ENCODE results near the gene MPP3. TPM values are rescaled to one million over a fixed set of nuclear protein-coding genes. Genes with fewer than 3 reads are reported as not detected.

MPP3 gene
- total RNA-seq: not detected
- total RNA-seq (2013): 1.1 TPM

GRCh38 chr17:43832976-43833829 lies at the start of gene MPP3:
TSS of gene MPP3 (minus strand) at chr17:43833146. CDS start at chr17:43831906, 1,240 bp downstream.
- Mint-ChIP-seq H3K27me3 (ENCODE audit: low read depth in 2 of 2) (peaks cover 24 to 34% of the 10 kb centered on the region in 2 donors), H3K27ac (no peak within 1 kb of the TSS), H3K4me1 (peaks cover 10 to 13% of the 10 kb centered on the region in 2 donors), H3K4me3 (peak within 1 kb of the TSS; percentile 76), H3K9me3 (no peaks in the 10 kb centered on the region), H3K36me3 (no peaks in the 10 kb centered on the region)
- DNase-seq (peak; percentile 27 to 72), ATAC-seq (peak; percentile 80 to 97 (median 94))
- no peaks in the 10 kb centered on the region for H3K36me3 ChIP-seq (ENCODE audit: control insufficient read depth, insufficient read depth, low read length)
- H3K27ac ChIP-seq (ENCODE audit: low read length): no peak within 1 kb of the TSS
- 2% methylated on average over 87 of the region's 87 CpGs for WGBS (ENCODE audit: insufficient coverage)
- no peak for TF ChIP-seq CTCF (IDR thresholded peaks at IDR 0.05)
- intact Hi-C loops (cut with micrococcal nuclease): no loop called here
- H3K4me1 ChIP-seq (ENCODE audit: control insufficient read depth, insufficient read depth, low read length): peaks cover 12% of the 10 kb centered on the region
- H3K27me3 ChIP-seq (ENCODE audit: control insufficient read depth, insufficient read depth, low read length): peaks cover 20% of the 10 kb centered on the region
- no peaks in the 10 kb centered on the region for H3K9me3 ChIP-seq (ENCODE audit: control insufficient read depth, insufficient read depth, low read length)
- H3K4me3 ChIP-seq (ENCODE audit: low read length): peak within 1 kb of the TSS; percentile 41

DNA sequence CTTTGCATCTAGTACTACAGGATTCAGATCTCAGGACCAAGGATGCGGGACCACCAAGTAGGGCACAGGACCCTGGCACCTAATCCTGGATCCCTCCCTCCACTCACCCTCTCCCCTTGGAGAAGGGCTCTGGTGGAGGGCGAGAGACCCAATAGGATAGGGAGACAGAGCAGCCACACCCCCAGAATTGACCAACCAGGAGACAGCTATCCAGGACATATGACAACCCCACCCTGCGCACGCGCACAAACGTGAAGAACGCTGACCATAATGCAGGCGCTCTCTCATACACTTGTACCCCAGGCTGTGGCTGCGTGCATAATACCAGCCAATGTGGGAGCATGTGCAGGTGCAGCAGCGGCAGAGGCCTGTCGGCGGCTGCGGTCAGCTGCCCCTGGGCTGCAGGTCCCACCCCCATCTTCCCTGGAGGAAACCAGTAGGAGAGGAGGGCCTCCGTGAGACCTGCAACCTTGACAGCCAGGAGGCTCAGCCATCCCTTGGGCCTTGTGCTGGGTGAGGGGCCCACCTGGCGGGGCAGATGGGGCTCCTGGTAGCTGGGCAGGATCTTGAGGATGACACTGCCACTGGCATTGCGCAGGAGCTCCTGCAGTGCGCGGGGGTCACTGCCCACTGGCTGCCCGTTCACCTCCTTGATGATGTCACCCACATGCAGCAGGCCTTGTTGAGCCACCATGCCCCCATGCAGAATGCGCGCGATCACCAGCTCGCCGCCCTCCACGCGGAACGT lies 49.0 kb upstream of the MPP3 start:
- no peak overlapping the region for H3K4me3 ChIP-seq (ENCODE audit: low read length)
- DNase-seq: no peak
- H3K9me3 Mint-ChIP-seq: no peaks in the 10 kb centered on the region
- H3K36me3 Mint-ChIP-seq: no peaks in the 10 kb centered on the region
- H3K27me3 ChIP-seq (ENCODE audit: control insufficient read depth, insufficient read depth, low read length): peaks cover 2% of the 10 kb centered on the region
- peaks cover 0 to 5% of the 10 kb centered on the region in 2 donors for H3K4me1 Mint-ChIP-seq
- no peak for ATAC-seq
- WGBS (ENCODE audit: insufficient coverage): 94% methylated on average over 27 of the region's 27 CpGs
- peaks cover 4% of the 10 kb centered on the region for H3K4me1 ChIP-seq (ENCODE audit: control insufficient read depth, insufficient read depth, low read length)
- TF ChIP-seq CTCF (IDR thresholded peaks at IDR 0.05): no peak
- no peak overlapping the region for H3K4me3 Mint-ChIP-seq
- intact Hi-C loops (cut with micrococcal nuclease): no loop called here
- H3K27ac ChIP-seq (ENCODE audit: low read length): no peak overlapping the region
- H3K27ac Mint-ChIP-seq: no peak overlapping the region
- H3K27me3 Mint-ChIP-seq (ENCODE audit: low read depth in 2 of 2): peaks cover 8 to 15% of the 10 kb centered on the region in 2 donors
- H3K36me3 ChIP-seq (ENCODE audit: control insufficient read depth, insufficient read depth, low read length): no peaks in the 10 kb centered on the region
- no peaks in the 10 kb centered on the region for H3K9me3 ChIP-seq (ENCODE audit: control insufficient read depth, insufficient read depth, low read length)

- Histone ChIP-seq H3K9me3 (ENCODE audit: control insufficient read depth, insufficient read depth, low read length) (no peaks in the 10 kb centered on the region), H3K27ac (ENCODE audit: low read length) (no peak overlapping the region), H3K27me3 (ENCODE audit: control insufficient read depth, insufficient read depth, low read length) (peaks cover 2% of the 10 kb centered on the region), H3K36me3 (ENCODE audit: control insufficient read depth, insufficient read depth, low read length) (no peaks in the 10 kb centered on the region), H3K4me3 (ENCODE audit: low read length) (no peak overlapping the region), H3K4me1 (ENCODE audit: control insufficient read depth, insufficient read depth, low read length) (peaks cover 4% of the 10 kb centered on the region)
- Mint-ChIP-seq H3K36me3 (no peaks in the 10 kb centered on the region), H3K27ac (no peak overlapping the region), H3K9me3 (no peaks in the 10 kb centered on the region), H3K27me3 (ENCODE audit: low read depth in 2 of 2) (peaks cover 8 to 15% of the 10 kb centered on the region in 2 donors), H3K4me1 (peaks cover 0 to 5% of the 10 kb centered on the region in 2 donors), H3K4me3 (no peak overlapping the region)
- WGBS (ENCODE audit: insufficient coverage): 94% methylated on average over 12 of the region's 12 CpGs
- ATAC-seq: no peak
- no peak for TF ChIP-seq CTCF (IDR thresholded peaks at IDR 0.05)
- DNase-seq: no peak
- intact Hi-C loops (cut with micrococcal nuclease): no loop called here
Measured at GRCh38 chr17:43881181-43881580, 48.2 kb upstream of the MPP3 start.
